DND-41 (cell line): ENCODE data around the gene RXYLT1.

Experiments used
- EZH2 ChIP-seq: IDR thresholded peaks from 3 replicates; pipeline ENCODE4 v1.6.1; 2012; ENCODE audit warnings: borderline replicate concordance, low read depth, mild to moderate bottlenecking, moderate library complexity, low read length, inconsistent platforms; ENCODE audit not compliant: severe bottlenecking
- TF ChIP-seq, protein P1 (sequence below): IDR thresholded peaks from 2 replicates; pipeline ENCODE4 v1.5.1; 2012; ENCODE audit warnings: borderline replicate concordance, low read length, moderate library complexity, mild to moderate bottlenecking; ENCODE audit not compliant: poor library complexity, severe bottlenecking; ENCODE audit errors: extremely low read depth

GRCh38 chr12:63814146-63814772 lies 34.5 kb downstream of the RXYLT1 start:
- no peak for TF ChIP-seq EZH2
- TF ChIP-seq, protein P1, sequence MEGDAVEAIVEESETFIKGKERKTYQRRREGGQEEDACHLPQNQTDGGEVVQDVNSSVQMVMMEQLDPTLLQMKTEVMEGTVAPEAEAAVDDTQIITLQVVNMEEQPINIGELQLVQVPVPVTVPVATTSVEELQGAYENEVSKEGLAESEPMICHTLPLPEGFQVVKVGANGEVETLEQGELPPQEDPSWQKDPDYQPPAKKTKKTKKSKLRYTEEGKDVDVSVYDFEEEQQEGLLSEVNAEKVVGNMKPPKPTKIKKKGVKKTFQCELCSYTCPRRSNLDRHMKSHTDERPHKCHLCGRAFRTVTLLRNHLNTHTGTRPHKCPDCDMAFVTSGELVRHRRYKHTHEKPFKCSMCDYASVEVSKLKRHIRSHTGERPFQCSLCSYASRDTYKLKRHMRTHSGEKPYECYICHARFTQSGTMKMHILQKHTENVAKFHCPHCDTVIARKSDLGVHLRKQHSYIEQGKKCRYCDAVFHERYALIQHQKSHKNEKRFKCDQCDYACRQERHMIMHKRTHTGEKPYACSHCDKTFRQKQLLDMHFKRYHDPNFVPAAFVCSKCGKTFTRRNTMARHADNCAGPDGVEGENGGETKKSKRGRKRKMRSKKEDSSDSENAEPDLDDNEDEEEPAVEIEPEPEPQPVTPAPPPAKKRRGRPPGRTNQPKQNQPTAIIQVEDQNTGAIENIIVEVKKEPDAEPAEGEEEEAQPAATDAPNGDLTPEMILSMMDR, result no peak
